ENCODE results near the gene IKZF3.
A peak's percentile ranks its signal among the peaks of the same experiment; 100 is the strongest.

IKZF3 gene

GRCh38 chr17:39818358-39819000, 45.6 kb downstream of the IKZF3 start:
- DNase-seq (ENCODE audit: extremely low read depth in 1 of 2, low read depth in 1 of 2), result no peak

- DNase-seq (ENCODE audit: extremely low read depth in 1 of 2, low read depth in 1 of 2), result no peak
Observed at GRCh38 chr17:39816272-39816671, 47.8 kb downstream of the IKZF3 start.

DNA sequence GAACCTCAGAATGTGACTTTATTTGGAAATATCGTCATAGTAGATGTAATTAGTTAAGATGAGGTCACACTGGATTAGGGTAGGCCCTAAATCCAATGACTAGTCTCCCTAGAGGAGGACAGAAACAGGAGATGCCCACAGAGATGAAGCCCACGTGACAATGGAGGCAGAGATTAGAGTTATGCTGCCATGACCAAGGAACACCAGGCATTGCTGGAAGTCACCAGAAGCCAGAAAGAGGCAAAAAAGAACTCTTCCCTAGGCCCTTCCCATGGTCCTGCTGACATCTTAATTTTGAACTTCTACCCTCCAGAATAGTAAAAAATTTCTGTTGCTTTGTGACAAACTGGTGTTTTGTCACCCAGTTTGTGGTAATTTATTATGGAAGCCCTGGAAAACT, 49.6 kb downstream of the IKZF3 start:
- no peak for DNase-seq (ENCODE audit: extremely low read depth in 1 of 2, low read depth in 1 of 2)

DNA sequence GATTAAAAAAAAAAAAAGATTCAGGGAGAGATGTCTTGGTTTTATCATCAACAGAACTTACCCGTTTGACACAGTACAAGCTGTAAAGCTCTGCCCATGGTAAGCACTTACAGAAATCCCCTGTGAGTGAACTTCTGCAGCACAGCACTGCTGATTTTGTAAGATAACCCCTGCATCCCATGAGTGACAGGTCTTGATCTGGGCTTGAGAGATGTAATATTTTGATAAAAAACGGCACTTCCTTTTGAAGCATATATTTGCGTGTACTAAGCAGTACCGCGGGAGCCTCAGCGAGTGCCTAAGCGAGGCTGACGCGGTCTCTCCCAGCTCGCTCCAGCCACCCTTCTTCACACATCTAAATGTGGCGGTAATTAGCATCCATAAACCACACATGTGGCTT, 50.5 kb downstream of the IKZF3 start:
- peak in 1 of 2 donors; percentile 33 for DNase-seq (ENCODE audit: extremely low read depth in 1 of 2, low read depth in 1 of 2)

GRCh38 chr17:39812466-39812865, 51.6 kb downstream of the IKZF3 start:
- DNase-seq (ENCODE audit: extremely low read depth in 1 of 2, low read depth in 1 of 2), result no peak

GRCh38 chr17:39810939-39811728, 53.0 kb downstream of the IKZF3 start:
- no peak for DNase-seq (ENCODE audit: extremely low read depth in 1 of 2, low read depth in 1 of 2)

GRCh38 chr17:39809221-39809620, 54.9 kb downstream of the IKZF3 start:
- DNase-seq (ENCODE audit: extremely low read depth in 1 of 2, low read depth in 1 of 2), result no peak

- no peak for DNase-seq (ENCODE audit: extremely low read depth in 1 of 2, low read depth in 1 of 2)
Observed at GRCh38 chr17:39808409-39808997, 55.6 kb downstream of the IKZF3 start.

GRCh38 chr17:39804839-39805238, 59.3 kb downstream of the IKZF3 start:
- no peak for DNase-seq (ENCODE audit: extremely low read depth in 1 of 2, low read depth in 1 of 2)

DNA sequence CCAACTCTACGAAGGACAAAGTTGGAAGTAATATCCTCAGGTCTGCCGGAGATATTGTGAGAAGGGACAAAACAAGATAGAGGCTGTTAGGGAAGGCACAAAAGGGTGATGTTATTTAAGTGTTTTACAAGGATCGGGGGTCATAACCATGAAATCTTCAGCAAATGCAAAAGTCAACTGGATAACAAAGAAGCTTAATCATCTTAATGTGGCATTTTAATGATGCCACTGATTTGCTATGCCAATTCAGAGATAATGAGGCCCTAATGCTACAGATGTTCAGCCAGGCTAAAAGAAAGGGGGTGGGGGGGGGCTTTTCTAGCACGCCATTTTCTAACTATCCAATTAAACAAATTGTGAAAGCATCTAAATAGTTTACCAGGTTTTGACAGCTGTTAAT, 63.1 kb downstream of the IKZF3 start:
- no peak for DNase-seq (ENCODE audit: extremely low read depth in 1 of 2, low read depth in 1 of 2)

DNA sequence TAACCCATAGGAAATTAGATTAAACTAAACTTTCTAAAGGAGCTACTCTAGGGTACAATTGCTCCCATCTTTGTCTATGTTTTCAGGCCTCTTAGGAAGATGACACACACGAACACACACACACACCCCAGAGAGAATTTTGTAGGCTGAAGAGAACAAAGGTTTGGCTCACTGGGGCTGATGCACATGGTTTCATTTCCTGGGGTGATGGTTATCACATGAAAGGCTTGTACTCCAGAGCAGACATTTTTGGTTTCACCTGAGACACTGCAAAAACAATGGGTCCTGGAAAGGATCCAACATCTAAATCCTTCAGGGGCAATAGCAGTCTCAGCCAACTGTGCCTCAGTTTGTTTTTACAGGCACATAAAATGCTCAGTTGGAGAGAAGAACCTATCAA, 63.6 kb downstream of the IKZF3 start:
- DNase-seq (ENCODE audit: extremely low read depth in 1 of 2, low read depth in 1 of 2), result peak in 1 of 2 donors; percentile 50

DNA sequence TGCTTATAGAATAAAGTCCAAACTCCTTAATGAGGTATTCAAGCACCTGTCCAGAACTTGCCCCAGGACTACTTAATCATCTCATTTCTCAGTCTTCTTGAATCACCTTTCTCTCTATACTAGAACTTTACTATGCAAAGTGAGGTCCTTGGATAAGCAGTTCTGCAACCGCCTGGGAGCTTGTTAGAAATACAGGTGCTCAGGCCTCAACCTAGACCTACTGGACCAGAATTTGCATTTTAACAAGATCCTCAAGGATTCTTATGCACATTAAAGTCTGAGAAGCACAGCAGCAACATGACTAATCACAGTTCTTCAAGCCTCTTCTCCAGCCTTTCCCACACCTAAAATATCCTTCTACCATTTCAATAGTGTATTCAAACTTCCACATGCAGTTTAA, 64.7 kb downstream of the IKZF3 start:
- DNase-seq (ENCODE audit: extremely low read depth in 1 of 2, low read depth in 1 of 2), result no peak

DNA sequence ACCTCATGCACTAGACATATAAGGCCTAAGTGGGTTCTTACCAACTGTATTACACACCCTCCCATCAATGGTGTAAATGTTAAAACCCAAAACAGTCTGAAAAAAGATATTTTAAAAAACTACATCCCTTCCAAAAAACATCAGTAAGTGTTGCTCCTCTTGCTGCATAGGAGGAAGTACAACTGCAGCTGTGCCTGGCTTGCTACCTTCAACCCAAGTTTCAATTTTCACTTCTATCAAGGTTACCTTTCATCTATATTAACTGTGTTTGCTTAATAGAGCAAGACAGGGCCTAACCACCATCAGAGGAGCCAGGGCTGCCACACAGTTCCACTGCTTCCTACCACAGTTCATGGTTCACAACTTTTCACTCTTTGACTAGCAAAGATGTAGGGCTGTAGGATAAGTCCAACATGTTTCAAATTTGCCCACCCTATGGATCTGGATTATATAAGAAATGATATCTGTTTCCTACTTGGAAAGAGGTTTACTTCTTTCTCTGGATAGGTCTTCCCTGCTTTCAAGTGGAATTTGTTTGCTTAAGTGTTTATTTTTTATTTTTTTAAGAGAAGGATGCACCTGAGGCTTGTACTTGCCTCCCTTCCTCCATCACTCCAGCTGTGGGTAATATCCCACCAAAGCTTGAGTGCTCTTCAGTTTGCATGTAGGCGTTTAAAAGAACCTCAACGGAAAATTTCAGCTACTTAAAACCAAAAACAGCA, 69.7 kb downstream of the IKZF3 start:
- no peak for DNase-seq (ENCODE audit: extremely low read depth in 1 of 2, low read depth in 1 of 2)

GRCh38 chr17:39793301-39793872, 70.7 kb downstream of the IKZF3 start:
- no peak for DNase-seq (ENCODE audit: extremely low read depth in 1 of 2, low read depth in 1 of 2)

GRCh38 chr17:39792526-39793221, 71.4 kb downstream of the IKZF3 start:
- DNase-seq (ENCODE audit: extremely low read depth in 1 of 2, low read depth in 1 of 2), result no peak

DNA sequence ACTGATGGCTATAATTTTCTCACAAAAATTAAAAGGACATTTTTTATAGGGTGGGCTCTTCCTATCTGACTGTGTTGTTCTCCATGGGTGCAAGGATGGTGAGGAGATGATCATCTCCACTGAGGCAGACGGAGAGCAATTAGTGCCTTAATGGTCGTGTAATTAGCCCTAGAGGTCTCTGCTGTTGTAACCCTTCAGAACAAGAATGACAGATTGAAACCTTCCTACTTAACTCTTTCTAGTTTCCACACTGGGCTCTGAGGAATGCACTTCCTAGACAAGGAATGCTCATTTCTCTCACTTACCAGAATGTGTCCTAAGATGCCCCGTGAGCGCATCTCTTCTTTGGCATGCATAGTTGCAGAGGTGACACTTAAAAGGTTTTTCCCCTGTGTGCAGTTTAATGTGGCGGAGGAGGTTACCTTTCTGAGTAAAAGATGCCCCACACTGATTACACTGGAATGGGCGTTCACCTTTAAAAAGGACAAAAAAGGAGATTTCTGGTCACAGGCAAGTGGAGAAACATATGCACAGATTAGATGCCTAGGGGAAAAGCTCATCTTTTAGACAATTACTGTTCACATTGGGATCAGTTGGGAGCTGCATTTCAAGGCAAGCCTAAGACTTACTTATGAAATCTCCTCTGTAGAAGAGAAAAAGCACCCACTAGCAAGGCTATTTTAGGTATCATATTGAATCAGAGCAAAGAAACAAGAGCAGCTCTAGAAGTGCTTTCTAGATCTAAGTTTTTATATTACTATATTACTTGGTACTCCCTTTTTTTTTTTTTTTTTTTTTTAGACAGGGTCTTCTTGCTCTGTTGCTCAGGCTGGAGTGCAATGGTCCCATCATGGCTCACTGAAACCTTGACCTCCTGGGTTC, 72.8 kb downstream of the IKZF3 start:
- DNase-seq (ENCODE audit: extremely low read depth in 1 of 2, low read depth in 1 of 2), result peak in 1 of 2 donors; percentile 48

DNA sequence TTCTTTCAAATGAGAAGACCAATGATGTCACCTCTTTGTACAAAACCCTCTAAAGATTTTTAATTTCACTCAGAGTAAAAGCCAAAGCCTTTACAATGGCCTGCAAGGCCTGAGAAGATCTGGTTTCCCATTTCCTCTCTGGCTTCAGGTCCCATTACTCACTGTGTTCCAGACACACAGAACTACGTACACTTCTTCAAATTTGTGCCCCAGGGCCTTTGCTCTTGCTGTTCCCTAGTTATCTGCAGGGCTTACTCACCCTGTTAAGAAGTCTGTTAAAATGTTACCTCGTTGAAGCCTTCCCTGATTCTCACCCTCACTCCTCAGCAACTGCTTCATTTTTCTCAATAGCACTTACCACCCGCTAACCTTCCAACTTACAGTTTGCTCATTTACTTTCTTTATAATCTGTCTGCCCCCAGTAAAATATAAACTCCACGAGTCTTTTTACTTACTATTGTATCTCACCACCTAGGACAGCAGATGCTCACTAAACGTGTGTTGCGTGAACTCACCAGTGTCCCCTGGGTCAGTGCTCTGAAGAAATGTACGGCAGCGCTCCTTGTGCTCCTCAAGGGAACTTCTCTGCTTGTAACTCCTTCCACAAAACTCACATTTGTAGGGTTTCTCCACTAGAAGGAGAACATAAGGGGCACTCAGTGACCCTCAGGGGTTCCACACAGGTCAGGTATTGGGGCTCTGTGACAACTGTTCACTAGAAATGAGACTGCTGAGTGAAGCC, 76.2 kb downstream of the IKZF3 start:
- DNase-seq (ENCODE audit: extremely low read depth in 1 of 2, low read depth in 1 of 2), result no peak

DNA sequence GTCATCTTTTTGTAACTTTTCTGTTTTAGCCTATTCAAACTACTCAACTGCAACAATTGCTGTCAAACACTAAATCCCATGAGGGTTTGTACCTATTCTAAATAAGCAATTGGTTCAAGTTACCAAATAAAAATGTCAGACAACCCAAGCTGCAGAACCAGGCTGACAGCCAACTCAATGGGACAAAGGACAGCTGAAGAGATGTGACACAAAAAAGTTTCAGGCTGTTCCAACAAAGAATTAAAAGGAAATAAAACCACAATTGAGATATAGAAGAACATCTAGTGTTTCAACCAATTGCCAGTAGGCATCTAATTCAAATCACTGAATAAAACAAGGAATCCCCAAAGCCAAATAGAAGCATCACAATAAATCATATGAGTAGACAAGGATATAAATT, 77.1 kb downstream of the IKZF3 start:
- DNase-seq (ENCODE audit: extremely low read depth in 1 of 2, low read depth in 1 of 2), result no peak

- DNase-seq (ENCODE audit: extremely low read depth in 1 of 2, low read depth in 1 of 2), result no peak
Observed at GRCh38 chr17:39782980-39783379, 81.1 kb downstream of the IKZF3 start.
